Measurements from ENCODE around the gene BLOC1S1.

GRCh38 chr12:55722948-55723347 is 7.1 kb downstream of the BLOC1S1 start:
- TF ChIP-seq CTCF (IDR thresholded peaks at IDR 0.05) (no peak), POLR2A (IDR thresholded peaks at IDR 0.05) (no peak)
